Cardiac atrium fibroblast (primary cell): ENCODE measurements around the gene FLII. TPM values are rescaled to one million over a fixed set of nuclear protein-coding genes. Genes with fewer than 3 reads are reported as not detected.

ENCODE experiments used
- total RNA-seq: library from RNA; depleted of rRNA; stranded (reverse); fragments of >200 nt; gene quantifications from 2 replicates; pipeline ENCODE4 v1.2.3, GENCODE V29; 2015

The FLII gene
- 198 and 200 TPM in 2 replicates for total RNA-seq

DNA sequence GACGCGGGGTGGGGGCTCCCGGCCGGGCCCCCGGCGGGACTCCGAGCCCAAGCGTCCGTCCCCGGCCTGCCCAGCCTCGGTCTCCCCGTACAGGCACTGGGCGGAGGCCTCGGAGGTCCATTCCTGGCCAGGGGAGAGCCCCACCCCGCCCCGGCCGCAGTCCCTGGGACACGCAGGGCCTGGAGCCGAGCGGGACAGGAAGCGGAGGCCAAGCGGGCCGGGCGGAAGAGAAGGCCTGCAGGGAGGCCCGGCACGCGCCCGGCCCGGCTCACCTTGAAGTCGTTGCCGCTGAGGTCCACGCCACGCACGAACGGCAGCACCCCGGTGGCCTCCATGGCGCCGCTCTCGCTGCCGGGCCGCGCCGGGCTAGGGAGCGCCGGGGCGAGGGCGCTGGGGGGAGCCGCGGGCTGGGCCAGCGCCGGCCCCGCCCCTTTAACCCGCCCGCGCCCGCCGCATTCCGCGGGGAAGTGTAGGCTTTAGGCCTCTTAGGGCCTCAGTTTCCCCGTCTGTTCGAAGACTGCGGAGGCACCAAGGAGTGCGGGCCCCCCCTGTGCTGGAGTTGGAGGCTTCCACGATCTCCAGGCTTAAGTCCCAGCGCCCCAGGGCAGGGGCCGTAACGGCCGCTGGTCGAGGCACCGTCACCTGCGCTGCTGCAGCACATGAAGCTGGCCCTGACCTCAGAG lies at the start of gene FLII:
Gene FLII (minus strand): TSS at position 383 of the 683 bp plus-strand sequence. CDS start 48 bp downstream, at position 335.

DNA sequence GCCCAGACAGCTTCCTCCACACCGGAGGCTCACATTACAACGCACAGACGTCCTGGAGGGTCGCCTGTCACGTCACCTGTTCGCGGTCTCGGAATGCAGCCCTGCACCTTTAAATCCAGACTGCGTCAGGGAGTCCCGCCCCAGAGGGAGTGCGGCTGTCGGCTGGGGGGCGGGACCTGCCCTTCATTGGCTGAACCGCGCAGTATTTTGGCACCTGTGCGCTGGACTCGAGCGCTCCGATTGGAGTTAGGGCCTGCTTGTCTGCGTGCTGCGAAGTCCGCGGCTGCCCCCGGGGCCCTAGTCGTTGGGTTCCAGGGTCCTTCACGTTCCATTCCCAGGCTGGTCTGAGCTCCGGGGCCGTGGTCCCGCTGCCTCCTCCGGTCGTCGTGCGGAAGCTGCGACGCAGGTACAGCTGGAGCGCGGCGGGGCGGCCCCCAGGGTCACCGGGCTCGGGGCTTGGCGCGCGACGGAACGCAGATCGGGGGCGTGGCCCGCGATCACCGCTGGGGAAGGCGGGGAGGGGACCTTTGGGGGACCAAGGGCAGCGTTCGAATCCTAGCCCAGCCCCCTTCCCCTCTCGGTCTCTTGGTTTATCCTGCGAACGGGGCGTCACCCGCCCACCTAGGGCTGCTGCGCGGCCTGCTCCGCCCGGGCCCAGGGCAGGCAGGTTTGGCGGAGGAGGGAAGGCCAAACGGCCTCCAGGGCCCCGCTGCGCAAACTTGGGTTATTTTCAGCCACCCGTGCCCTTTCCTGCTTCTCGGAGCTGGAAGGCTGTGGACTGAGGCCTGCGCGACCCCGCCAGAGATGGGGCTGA lies 2.0 kb upstream of the FLII start, which contains the start of gene MIEF2:
Gene MIEF2 (plus strand): TSS at position 331 of the 814 bp plus-strand sequence. CDS start 2,059 bp downstream, outside the sequence.

DNA sequence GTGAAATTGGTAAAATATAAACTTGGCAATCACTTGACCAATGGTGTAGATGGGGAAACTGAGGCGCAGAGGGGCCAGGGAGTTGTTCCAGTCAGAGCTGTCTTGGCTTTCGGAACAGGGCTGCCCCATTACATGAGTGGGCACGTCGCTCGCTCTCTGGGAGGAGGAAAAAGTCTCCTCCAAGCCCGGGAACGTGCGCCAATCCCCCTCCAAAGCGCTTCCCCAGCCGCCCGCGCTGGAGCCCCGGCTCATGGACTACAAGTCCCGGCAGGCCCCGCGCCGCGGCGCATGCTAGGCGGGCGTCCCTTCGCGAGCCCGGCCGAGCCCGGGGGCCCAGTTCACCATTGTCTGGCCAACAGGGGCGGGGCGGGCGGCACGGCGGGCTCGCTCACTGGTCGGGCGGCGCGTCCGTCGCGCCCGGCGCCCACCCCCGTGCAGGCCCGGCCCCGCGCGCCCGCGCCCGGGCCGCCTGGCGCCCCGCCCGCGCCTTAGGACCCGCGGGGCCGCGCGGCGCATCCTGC lies 33.4 kb downstream of the FLII start, which contains the start of gene LLGL1:
Gene LLGL1 (plus strand): TSS at position 515 of the 521 bp plus-strand sequence. CDS start 48 bp downstream, outside the sequence.

Other genes starting within 250 kb of the FLII start
- 17.5 and 32.7 TPM in 2 replicates for gene ATPAF2, start 219.6 kb downstream of the FLII start, total RNA-seq
- 6.0 and 9.2 TPM in 2 replicates for gene GID4, start 219.3 kb downstream of the FLII start, total RNA-seq
- 36.9 and 45.3 TPM in 2 replicates for gene DRG2, start 170.8 kb downstream of the FLII start, total RNA-seq
- 0.49 and 0.72 TPM in 2 replicates for gene MYO15A, start 150.0 kb downstream of the FLII start, total RNA-seq
- 100 and 125 TPM in 2 replicates for gene ALKBH5, start 74.9 kb downstream of the FLII start, total RNA-seq
- gene LLGL1, start 33.1 kb downstream of the FLII start, total RNA-seq: 39.2 and 43.4 TPM in 2 replicates
- 8.1 and 21.5 TPM in 2 replicates for gene MIEF2, start 1.9 kb upstream of the FLII start, total RNA-seq
- 24.0 and 35.0 TPM in 2 replicates for gene TOP3A, start 56.3 kb upstream of the FLII start, total RNA-seq
- gene SMCR8, start 56.6 kb upstream of the FLII start, total RNA-seq: 7.0 and 12.2 TPM in 2 replicates
- gene SHMT1, start 104.8 kb upstream of the FLII start, total RNA-seq: 8.1 and 10.3 TPM in 2 replicates
- gene EVPLL, start 119.0 kb upstream of the FLII start, total RNA-seq: not detected in 2 replicates
- gene LGALS9C, start 218.1 kb upstream of the FLII start, total RNA-seq: not detected in 2 replicates